Endothelial cell of umbilical vein (primary cell): ENCODE measurements around the gene UCP3.

Source experiments
- CTCF ChIP-seq, 2 donors: IDR thresholded peaks; 1 replicate in 1 of 2; 2 replicates in 1 of 2; pipeline ENCODE4 v1.5.1; 2011; ENCODE audit warnings: low read length in 2 of 2, mild to moderate bottlenecking in 2 of 2, moderate library complexity in 2 of 2, control low read depth in 1 of 2, inconsistent platforms in 1 of 2, low read depth in 1 of 2; ENCODE audit not compliant: insufficient read depth in 1 of 2; ENCODE audit errors: extremely low read depth in 1 of 2
- EZH2 ChIP-seq: IDR thresholded peaks from 2 replicates; pipeline ENCODE4 v1.6.1; 2012; ENCODE audit warnings: borderline replicate concordance, low read depth, mild to moderate bottlenecking, moderate library complexity, low read length, inconsistent platforms; ENCODE audit not compliant: severe bottlenecking
- JUN ChIP-seq: IDR thresholded peaks from 2 replicates; pipeline ENCODE4 v1.6.1; 2011; ENCODE audit warnings: borderline replicate concordance, low read depth; ENCODE audit not compliant: insufficient read length, insufficient read depth
- POLR2A ChIP-seq: IDR thresholded peaks from 2 replicates; pipeline ENCODE4 v1.6.1; 2012; ENCODE audit warnings: low read depth, mild to moderate bottlenecking, control low read depth, low read length

GRCh38 chr11:73996161-73996747 is 12.6 kb downstream of the UCP3 start:
- no peak for TF ChIP-seq EZH2
- TF ChIP-seq POLR2A: no peak
- no peak for TF ChIP-seq JUN
- no peak for TF ChIP-seq CTCF (IDR thresholded peaks at IDR 0.05; ENCODE audit: extremely low read depth in 1 of 2, insufficient read depth in 1 of 2, low read depth in 1 of 2, low read length in 2 of 2)
